Upper lobe of left lung (tissue), 6 donors: ENCODE data around the gene GCK. TPM values are rescaled to one million over a fixed set of nuclear protein-coding genes. Genes with fewer than 3 reads are reported as not detected.
A peak's percentile ranks its signal among the peaks of the same experiment; 100 is the strongest.

ENCODE experiments used
- ATAC-seq, 2 donors: fragments of 200-7000 bp; cut with Tn5 transposase; one replicate each; pipeline ENCODE4 v1.9.1; 2022; ENCODE audit warnings: mild to moderate bottlenecking in 2 of 2, moderate library complexity in 2 of 2; ENCODE audit not compliant: low FRiP score in 2 of 2
- DNase-seq, 2 donors: peaks; one replicate each; pipeline ENCODE4 v3.0.0-alpha.2; 2019 to 2020
- H3K27ac ChIP-seq, 4 donors: fragments of 200-600 bp; sonication (generic); one replicate each; pipeline ENCODE4 v1.5.1; 2016 to 2019
- H3K27me3 ChIP-seq, 4 donors: fragments of 200-600 bp; sonication (generic); one replicate each; pipeline ENCODE4 v1.5.1; 2017 to 2019
- H3K36me3 ChIP-seq, 4 donors: fragments of 200-600 bp; sonication (generic); one replicate each; pipeline ENCODE4 v1.5.1; 2016 to 2019
- H3K4me1 ChIP-seq, 4 donors: fragments of 200-600 bp; sonication (generic); one replicate each; pipeline ENCODE4 v1.5.1; 2018 to 2019
- H3K4me3 ChIP-seq, 4 donors: fragments of 200-600 bp; sonication (generic); one replicate each; pipeline ENCODE4 v1.5.1; 2017 to 2019; ENCODE audit warnings: mild to moderate bottlenecking in 2 of 4, moderate library complexity in 1 of 4
- H3K9me3 ChIP-seq, 4 donors: fragments of 200-600 bp; sonication (generic); one replicate each; pipeline ENCODE4 v1.5.1; 2018 to 2019
- CTCF ChIP-seq, 6 experiments: fragments of 450-650 bp in 4 of 6; fragments of 200-600 bp in 2 of 6; sonication (generic) in 2 of 6; IDR thresholded peaks; one replicate each; pipeline ENCODE4 v1.5.1; 2016 to 2019; ENCODE audit warnings: antibody characterized with exemption in 6 of 6
- EP300 ChIP-seq, 4 donors: sonication (generic); formaldehyde crosslinking; IDR thresholded peaks; one replicate each; pipeline ENCODE4 v1.5.1; 2017; ENCODE audit warnings: antibody characterized with exemption in 4 of 4, control low read depth in 2 of 4
- POLR2A ChIP-seq, 4 donors: fragments of 450-650 bp; IDR thresholded peaks; one replicate each; pipeline ENCODE4 v1.5.1; 2016 to 2017; ENCODE audit warnings: antibody characterized with exemption in 4 of 4, mild to moderate bottlenecking in 2 of 4
- POLR2AphosphoS5 ChIP-seq, 2 donors: sonication (generic); formaldehyde crosslinking; IDR thresholded peaks; one replicate each; pipeline ENCODE4 v1.5.1; 2017; ENCODE audit warnings: antibody characterized with exemption in 2 of 2
- WGBS, 2 donors: methylation state at CpG; one replicate each; pipeline ENCODE4 v1.1.5; 2017 to 2018; 5-methylcytosine and 5-hydroxymethylcytosine counted together
- total RNA-seq, 6 donors: library from RNA; depleted of rRNA in 4 of 6; stranded (reverse); fragments of >200 nt in 4 of 6; gene quantifications; one replicate each; pipeline versions ENCODE4 v1.1.0 to v1.2.1, GENCODE V29; 2016 to 2021
- donor health status: DM: no; HTN: no; CAD: no; lungs with moderate emphysema.
- donor health status: DM: no; HTN: yes; CAD: no; lungs with severe emphysema.

GCK gene
- total RNA-seq, 6 donors from 2014 or later, result 0.17 to 0.49 (median 0.30) TPM; not detected in 2

GRCh38 chr7:44098092-44099068, 90.9 kb downstream of the GCK start:
- TF ChIP-seq EP300 (IDR thresholded peaks at IDR 0.05) (no peak), POLR2AphosphoS5 (IDR thresholded peaks at IDR 0.05) (no peak), CTCF (IDR thresholded peaks at IDR 0.05) (no peak), POLR2A (IDR thresholded peaks at IDR 0.05) (no peak)
- Histone ChIP-seq H3K36me3 (no peaks in the 10 kb centered on the region), H3K27me3 (no peaks in the 10 kb centered on the region), H3K9me3 (no peaks in the 10 kb centered on the region), H3K4me3 (no peak overlapping the region), H3K27ac (no peak overlapping the region), H3K4me1 (peaks cover 0 to 6% (median 4%) of the 10 kb centered on the region in 4 donors)
- no peak for DNase-seq
- WGBS, 2 donors, result 87% methylated on average over 6 of the region's 6 CpGs
- ATAC-seq, result no peak

GRCh38 chr7:44097064-44097932, 91.9 kb downstream of the GCK start:
- TF ChIP-seq POLR2AphosphoS5 (IDR thresholded peaks at IDR 0.05) (no peak), POLR2A (IDR thresholded peaks at IDR 0.05) (no peak), EP300 (IDR thresholded peaks at IDR 0.05) (no peak)
- H3K4me3 ChIP-seq, result no peak overlapping the region
- WGBS, 2 donors, result 76 to 82% methylated on average over 9 of the region's 9 CpGs
- DNase-seq, result no peak
- no peaks in the 10 kb centered on the region for H3K27me3 ChIP-seq
- H3K27ac ChIP-seq, result no peak overlapping the region
- H3K36me3 ChIP-seq, result no peaks in the 10 kb centered on the region
- H3K4me1 ChIP-seq, result peaks cover 0 to 5% (median 2%) of the 10 kb centered on the region in 4 donors
- peak in 1 of 2 donors; percentile 13 for ATAC-seq
- H3K9me3 ChIP-seq, result no peaks in the 10 kb centered on the region

- peak in 1 of 2 donors; percentile 3 for ATAC-seq
- whole genome bisulfite sequencing, 2 donors, result 85 to 93% methylated on average over 6 to 8 of the region's 8 CpGs
These were observed 92.8 kb downstream of the GCK start for GRCh38 chr7:44096326-44096881.

GRCh38 chr7:44095781-44096180, 93.5 kb downstream of the GCK start:
- DNase-seq, result no peak
- H3K4me3 ChIP-seq, result no peak overlapping the region
- no peaks in the 10 kb centered on the region for H3K36me3 ChIP-seq
- H3K4me1 ChIP-seq, result peaks cover 0 to 5% (median 2%) of the 10 kb centered on the region in 4 donors
- TF ChIP-seq EP300 (IDR thresholded peaks at IDR 0.05), result no peak
- no peak for TF ChIP-seq POLR2AphosphoS5 (IDR thresholded peaks at IDR 0.05)
- no peak for TF ChIP-seq POLR2A (IDR thresholded peaks at IDR 0.05)
- no peak for TF ChIP-seq CTCF (IDR thresholded peaks at IDR 0.05)
- H3K9me3 ChIP-seq, result no peaks in the 10 kb centered on the region
- ATAC-seq, result peak in 1 of 2 donors; percentile 46
- 82 to 84% methylated on average over 3 of the region's 3 CpGs for WGBS, 2 donors
- H3K27me3 ChIP-seq, result no peaks in the 10 kb centered on the region
- no peak overlapping the region for H3K27ac ChIP-seq

More at GRCh38 chr7:44096326-44096881, 92.8 kb downstream of the GCK start:
- H3K27me3 ChIP-seq, result no peaks in the 10 kb centered on the region
- no peak for TF ChIP-seq CTCF (IDR thresholded peaks at IDR 0.05)
- no peak for TF ChIP-seq POLR2AphosphoS5 (IDR thresholded peaks at IDR 0.05)
- TF ChIP-seq POLR2A (IDR thresholded peaks at IDR 0.05), result no peak
- TF ChIP-seq EP300 (IDR thresholded peaks at IDR 0.05), result no peak
- no peak overlapping the region for H3K27ac ChIP-seq
- peaks cover 0 to 5% (median 2%) of the 10 kb centered on the region in 4 donors for H3K4me1 ChIP-seq
- no peak overlapping the region for H3K4me3 ChIP-seq
- no peaks in the 10 kb centered on the region for H3K36me3 ChIP-seq
- no peak for DNase-seq
- no peaks in the 10 kb centered on the region for H3K9me3 ChIP-seq
